HepG2 (cell line): ENCODE measurements around the gene DOLK. TPM values are rescaled to one million over a fixed set of nuclear protein-coding genes. Genes with fewer than 3 reads are reported as not detected.

ENCODE experiments used
- ATAC-seq: fragments of 200-7000 bp; cut with Tn5 transposase; 3 replicates; pipeline ENCODE4 v1.9.1; 2020; ENCODE audit warnings: mild to moderate bottlenecking, moderate library complexity
- BruUV-seq: library from RNA; stranded (reverse); fragments of 400-500 nt; replicated peaks from 2 replicates; lab custom pipeline; 2021; lab: Mats Ljungman, UMichigan
- CTCF ChIA-PET: fragments of 300-600 bp; formaldehyde crosslinking; extraction: SDS; loops from one replicate; lab custom pipeline; 2021; ENCODE audit warnings: low total read pairs, inconsistent platforms, low intra/inter-chr PET ratio; lab: Yijun Ruan, JAX
- POLR2A ChIA-PET: fragments of 350-600 bp; sonication (Branson Sonifier 250); formaldehyde crosslinking; loops from one replicate; lab custom pipeline; 2020; ENCODE audit warnings: antibody characterized with exemption, inconsistent platforms; lab: Yijun Ruan, JAX
- DNase-seq: peaks from one replicate; pipeline ENCODE4 v3.0.0-alpha.2; 2015; ENCODE audit warnings: low spot score
- FAIRE-seq: peaks from 3 replicates; lab custom pipeline; 2011; peaks lifted over from hg19 to GRCh38; lab: Jason Lieb, UNC
- H2AFZ ChIP-seq: one replicate; pipeline ENCODE4 v1.6.1; 2011; ENCODE audit warnings: low read length, inconsistent platforms
- H3K27ac ChIP-seq: fragments of 300-600 bp; 3 replicates; pipeline ENCODE4 v1.8.0; 2011; ENCODE audit warnings: mixed run types, mild to moderate bottlenecking, mixed read lengths, low read length, inconsistent platforms; ENCODE audit not compliant: insufficient read depth; ENCODE audit errors: extremely low read length
- H3K27me3 ChIP-seq, 2 experiments: fragments of 200-600 bp in 1 of 2; 2 replicates in 1 of 2; 3 replicates in 1 of 2; pipeline versions ENCODE4 v1.6.0 to v1.8.0; 2011; ENCODE audit warnings: low read length in 2 of 2, mild to moderate bottlenecking in 2 of 2, moderate library complexity in 2 of 2, inconsistent platforms in 1 of 2; ENCODE audit not compliant: insufficient read depth in 2 of 2, control insufficient read depth in 1 of 2
- H3K36me3 ChIP-seq, 2 experiments: fragments of 200-600 bp in 1 of 2; replicated peaks in 1 of 2; 2 replicates in 1 of 2; 3 replicates in 1 of 2; pipeline versions ENCODE4 v1.5.1 to v1.8.0; 2011; ENCODE audit warnings: low read length in 2 of 2, inconsistent platforms in 1 of 2; ENCODE audit not compliant: insufficient read depth in 2 of 2, control insufficient read depth in 1 of 2
- H3K4me1 ChIP-seq: 2 replicates; pipeline ENCODE4 v1.5.1; 2012; ENCODE audit warnings: low read length, inconsistent platforms; ENCODE audit not compliant: insufficient read depth
- H3K4me2 ChIP-seq: 2 replicates; pipeline ENCODE4 v1.6.0; 2011; ENCODE audit warnings: low read depth, low read length, inconsistent platforms
- H3K4me3 ChIP-seq, 3 experiments: fragments of 200-600 bp in 1 of 3; sonication (generic), shearing (Covaris generic) in 1 of 3; replicated peaks in 1 of 3; 2 replicates each; pipeline ENCODE4 v1.5.1; 2011 to 2016; ENCODE audit warnings: low read length in 3 of 3, inconsistent platforms in 2 of 3, low read depth in 2 of 3, mild to moderate bottlenecking in 2 of 3, control low read depth in 1 of 3, mixed read lengths in 1 of 3; ENCODE audit not compliant: insufficient read depth in 1 of 3
- H3K79me2 ChIP-seq: one replicate; pipeline ENCODE4 v1.6.1; 2011; ENCODE audit warnings: low read length, inconsistent platforms; ENCODE audit not compliant: insufficient read depth
- H3K9ac ChIP-seq: 2 replicates; pipeline ENCODE4 v1.6.0; 2011; ENCODE audit warnings: mild to moderate bottlenecking, low read depth, low read length, inconsistent platforms; ENCODE audit not compliant: insufficient read depth
- H3K9me3 ChIP-seq: 2 replicates; pipeline ENCODE4 v1.5.1; 2012; ENCODE audit warnings: mild to moderate bottlenecking, low read length
- H4K20me1 ChIP-seq: 2 replicates; pipeline ENCODE4 v1.6.0; 2011; ENCODE audit warnings: inconsistent platforms, mild to moderate bottlenecking, low read length, moderate library complexity; ENCODE audit not compliant: insufficient read depth
- ARID5B ChIP-seq: IDR thresholded peaks from 2 replicates; pipeline ENCODE4 v1.4.0; 2020; ENCODE audit warnings: mild to moderate bottlenecking, missing genetic modification reagents
- BORCS8-MEF2B ChIP-seq: sonication (generic); formaldehyde crosslinking; IDR thresholded peaks from 2 replicates; pipeline ENCODE4 v1.8.0; 2022; ENCODE audit warnings: mild to moderate bottlenecking, missing genetic modification reagents
- EEA1 ChIP-seq: sonication (generic); formaldehyde crosslinking; IDR thresholded peaks from 2 replicates; pipeline ENCODE4 v1.5.1; 2020; ENCODE audit warnings: mild to moderate bottlenecking, missing genetic modification reagents, borderline replicate concordance
- FOSL2 ChIP-seq: sonication (generic); formaldehyde crosslinking; IDR thresholded peaks from 2 replicates; pipeline ENCODE4 v1.4.0; 2020; ENCODE audit warnings: missing genetic modification reagents
- GFI1 ChIP-seq: sonication (generic); formaldehyde crosslinking; IDR thresholded peaks from 2 replicates; pipeline ENCODE4 v1.5.0; 2020; ENCODE audit warnings: missing genetic modification reagents, mild to moderate bottlenecking, borderline replicate concordance
- IRX3 ChIP-seq: sonication (generic); formaldehyde crosslinking; IDR thresholded peaks from 2 replicates; pipeline ENCODE4 v1.8.1; 2023; ENCODE audit warnings: mild to moderate bottlenecking, low read depth, missing genetic modification reagents, borderline replicate concordance
- MYNN ChIP-seq: sonication (generic); formaldehyde crosslinking; IDR thresholded peaks from 2 replicates; pipeline ENCODE4 v1.4.0; 2020; ENCODE audit warnings: mild to moderate bottlenecking, low read depth, missing genetic modification reagents
- NCOA2 ChIP-seq: sonication (generic); formaldehyde crosslinking; IDR thresholded peaks from 2 replicates; pipeline ENCODE4 v1.8.0; 2022; ENCODE audit warnings: inconsistent platforms
- PBX2 ChIP-seq: IDR thresholded peaks from 2 replicates; pipeline ENCODE4 v1.6.1; 2016; ENCODE audit warnings: control low read depth
- ZMAT5 ChIP-seq: sonication (generic); formaldehyde crosslinking; IDR thresholded peaks from 2 replicates; pipeline ENCODE4 v1.5.0; 2020; ENCODE audit warnings: mild to moderate bottlenecking, low read depth, missing genetic modification reagents, borderline replicate concordance
- ZNF329 ChIP-seq: sonication (generic); formaldehyde crosslinking; IDR thresholded peaks from 2 replicates; pipeline ENCODE4 v1.9.0; 2021; ENCODE audit warnings: low read depth, mild to moderate bottlenecking, missing genetic modification reagents
- ZNF768 ChIP-seq: sonication (generic); formaldehyde crosslinking; IDR thresholded peaks from 2 replicates; pipeline ENCODE4 v1.4.0; 2020; ENCODE audit warnings: missing genetic modification reagents
- WGBS: methylation state at CpG from one replicate; pipeline ENCODE4 v1.1.6; 2017; ENCODE audit warnings: low lambda C conversion rate; 5-methylcytosine and 5-hydroxymethylcytosine counted together
- in situ Hi-C: cut with HindIII; loops from 2 replicates; pipeline ENCODE4 v1.10.0; 2017; ENCODE audit warnings: low pct_unique_long_range_greater_than_20kb; ENCODE audit not compliant: extremely low pct_ligation_motif_present
- intact Hi-C: fragments of 100-400 bp; cut with micrococcal nuclease; formaldehyde crosslinking; loops from one replicate; pipeline ENCODE4 v1.10.0; 2022; ENCODE audit not compliant: unreplicated experiment
- polyA plus RNA-seq, 8 experiments: library from polyadenylated mRNA; depleted of rRNA in 3 of 8; stranded (reverse) in 7 of 8; unstranded in 1 of 8; fragments of >200 nt; fragmentation: Illumina TruSeq in 4 of 8; extraction: Trizol in 4 of 8; gene quantifications; 2 replicates each; pipeline versions ENCODE4 v1.2.1 to v1.2.3, GENCODE V29; 2011 to 2016; ENCODE audit warnings: low read depth in 4 of 8, missing spikeins in 1 of 8, mixed read lengths in 1 of 8; ENCODE audit not compliant: insufficient read depth in 1 of 8
- total RNA-seq, 5 experiments: library from RNA; depleted of rRNA; stranded (reverse); fragments of >200 nt; fragmentation: Illumina TruSeq; extraction: Trizol; gene quantifications; 2 replicates each; pipeline ENCODE4 v1.2.3, GENCODE V29; 2016; ENCODE audit warnings: low read depth in 1 of 5

The DOLK gene
- total and polyA plus RNA-seq, 2 of the 13 experiments (the other 11 are each of a cell fraction or from before 2014, with no cell fraction given) = 15.4 to 18.7 TPM

GRCh38 chr9:128946571-128947276 lies 679 bp downstream of the DOLK start:
- H3K4me1 ChIP-seq = peaks cover 68% of the 10 kb centered on the region
- no peak for FAIRE-seq
- ATAC-seq = peak; percentile 64
- 25% methylated on average over 15 of the region's 30 CpGs for WGBS
- no peak for DNase-seq
- peak overlapping the region; percentile 80 for H3K27ac ChIP-seq
- H3K4me3 ChIP-seq = peak overlapping the region; percentile 91 to 100 (median 99)
- H3K27me3 ChIP-seq = no peaks in the 10 kb centered on the region; a peak in 1 of 5 replicates
- H4K20me1 ChIP-seq = no peaks in the 10 kb centered on the region
- intact Hi-C loops (no loop called here), in situ Hi-C loops (no loop called here)
- H3K36me3 ChIP-seq = peaks cover 0 to 2% of the 10 kb centered on the region in 2 experiments; a peak in 2 of 5 replicates
- no peak overlapping the region for H2AFZ ChIP-seq
- peak overlapping the region; percentile 97 for H3K4me2 ChIP-seq
- TSS peak; percentile 86 for BruUV-seq
- peaks cover 27% of the 10 kb centered on the region for H3K79me2 ChIP-seq
- peak overlapping the region; percentile 96 for H3K9ac ChIP-seq
- H3K9me3 ChIP-seq = no peaks in the 10 kb centered on the region
- POLR2A ChIA-PET = no interaction called here
- CTCF ChIA-PET = no interaction called here
- no peak for TF ChIP-seq ARID5B (CRISPR knock-in tag)
- no peak for TF ChIP-seq EEA1 (CRISPR knock-in tag)
- TF ChIP-seq GFI1 = 0 out of 2 replicates have a peak, but pooled peaks have one; percentile 8
- TF ChIP-seq ZNF768 (CRISPR knock-in tag) = peak; percentile 48; the same call in 1 of the 2 replicates
- TF ChIP-seq BORCS8-MEF2B (CRISPR knock-in tag) = peak; percentile 0; the same call in 1 of the 2 replicates
- TF ChIP-seq FOSL2 (CRISPR knock-in tag) = no peak
- no peak for TF ChIP-seq NCOA2 (CRISPR knock-in tag)
- TF ChIP-seq PBX2 (CRISPR knock-in tag) = no peak
- TF ChIP-seq ZMAT5 (CRISPR knock-in tag) = no peak
- TF ChIP-seq ZNF329 (CRISPR knock-in tag) = peak; percentile 86; the same call in 1 of the 2 replicates
- no peak for TF ChIP-seq MYNN (CRISPR knock-in tag)
- 0 out of 2 replicates have a peak, but pooled peaks have one; percentile 4 for TF ChIP-seq IRX3 (CRISPR knock-in tag)
